Right hindlimb (tissue), 1 donor: ENCODE measurements around the gene PSD2.

Source experiments
- DNase-seq: peaks from one replicate; pipeline ENCODE4 v3.0.0-alpha.2; 2018

The PSD2 gene

GRCh38 chr5:139763930-139764791, 31.4 kb upstream of the PSD2 start:
- DNase-seq = peak; percentile 84

GRCh38 chr5:139764886-139765408, 30.7 kb upstream of the PSD2 start:
- no peak for DNase-seq

GRCh38 chr5:139765409-139766217, 30.0 kb upstream of the PSD2 start:
- DNase-seq = peak; percentile 89

GRCh38 chr5:139767960-139768359, 27.6 kb upstream of the PSD2 start:
- DNase-seq = no peak

- no peak for DNase-seq
Observed at GRCh38 chr5:139768807-139769465, 26.7 kb upstream of the PSD2 start.

GRCh38 chr5:139769477-139769876, 26.1 kb upstream of the PSD2 start:
- no peak for DNase-seq

GRCh38 chr5:139770722-139771121, 24.9 kb upstream of the PSD2 start:
- no peak for DNase-seq

GRCh38 chr5:139772089-139772791, 23.4 kb upstream of the PSD2 start:
- DNase-seq = peak; percentile 71

GRCh38 chr5:139772927-139773690, 22.5 kb upstream of the PSD2 start:
- DNase-seq = no peak

GRCh38 chr5:139774980-139775661, 20.5 kb upstream of the PSD2 start:
- peak; percentile 72 for DNase-seq

GRCh38 chr5:139775872-139776271, 19.7 kb upstream of the PSD2 start:
- no peak for DNase-seq

GRCh38 chr5:139776861-139777260, 18.7 kb upstream of the PSD2 start:
- no peak for DNase-seq

- no peak for DNase-seq
Observed at GRCh38 chr5:139783436-139783965, 12.1 kb upstream of the PSD2 start.

- no peak for DNase-seq
Observed at GRCh38 chr5:139784488-139784887, 11.1 kb upstream of the PSD2 start.

GRCh38 chr5:139787257-139787567, 8.4 kb upstream of the PSD2 start:
- DNase-seq = no peak

- peak; percentile 91 for DNase-seq
Observed at GRCh38 chr5:139787568-139788293, 7.9 kb upstream of the PSD2 start.

GRCh38 chr5:139788294-139788910, 7.2 kb upstream of the PSD2 start:
- no peak for DNase-seq

GRCh38 chr5:139789116-139789844, 6.3 kb upstream of the PSD2 start:
- DNase-seq = no peak

- DNase-seq = no peak
Observed at GRCh38 chr5:139789845-139790189, 5.8 kb upstream of the PSD2 start.
